NB4 (cell line): Measurements from ENCODE around the gene SMIM7.

Source experiments
- DNase-seq: peaks from one replicate; pipeline ENCODE4 v3.0.0; 2010; ENCODE audit warnings: low read depth
- H3K4me3 ChIP-seq: one replicate; pipeline ENCODE4 v1.5.1; 2011; ENCODE audit warnings: mild to moderate bottlenecking, low read depth, low read length, moderate library complexity
- CTCF ChIP-seq: IDR thresholded peaks from one replicate; pipeline ENCODE4 v1.5.1; 2012; ENCODE audit warnings: low read depth, low read length
- MAX ChIP-seq: IDR thresholded peaks from 2 replicates; pipeline ENCODE4 v1.6.1; 2011; ENCODE audit warnings: low read depth, low read length
- MYC ChIP-seq: IDR thresholded peaks from 2 replicates; pipeline ENCODE4 v1.6.1; 2011; ENCODE audit warnings: low read depth, low read length
- POLR2A ChIP-seq: IDR thresholded peaks from 2 replicates; pipeline ENCODE4 v1.6.1; 2011; ENCODE audit warnings: mild to moderate bottlenecking; ENCODE audit not compliant: insufficient read length; ENCODE audit errors: extremely low read depth

Gene SMIM7

GRCh38 chr19:16684216-16684615, 24.3 kb upstream of the SMIM7 start:
- no peak overlapping the region for H3K4me3 ChIP-seq
- no peak for DNase-seq
- TF ChIP-seq POLR2A (no peak), MAX (no peak), CTCF (no peak), MYC (no peak)

- DNase-seq = no peak
- TF ChIP-seq CTCF (no peak), MAX (no peak), MYC (no peak), POLR2A (no peak)
- no peak overlapping the region for H3K4me3 ChIP-seq
Measured at GRCh38 chr19:16682539-16682938, 22.6 kb upstream of the SMIM7 start.

- TF ChIP-seq MYC (no peak), POLR2A (no peak), MAX (no peak), CTCF (no peak)
- no peak overlapping the region for H3K4me3 ChIP-seq
- no peak for DNase-seq
Measured at GRCh38 chr19:16679811-16680210, 19.9 kb upstream of the SMIM7 start.

GRCh38 chr19:16678498-16678897, 18.6 kb upstream of the SMIM7 start:
- DNase-seq = peak; percentile 58

GRCh38 chr19:16677055-16677454, 17.1 kb upstream of the SMIM7 start:
- DNase-seq = peak; percentile 22
- H3K4me3 ChIP-seq = no peak overlapping the region
- no peak for TF ChIP-seq CTCF
- TF ChIP-seq MYC = no peak
- no peak for TF ChIP-seq POLR2A
- TF ChIP-seq MAX = no peak

More at GRCh38 chr19:16678498-16678897, 18.6 kb upstream of the SMIM7 start:
- TF ChIP-seq MYC (no peak), POLR2A (no peak), MAX (no peak), CTCF (no peak)
- no peak overlapping the region for H3K4me3 ChIP-seq
